ENCODE results near the gene ENTPD2.

DNA sequence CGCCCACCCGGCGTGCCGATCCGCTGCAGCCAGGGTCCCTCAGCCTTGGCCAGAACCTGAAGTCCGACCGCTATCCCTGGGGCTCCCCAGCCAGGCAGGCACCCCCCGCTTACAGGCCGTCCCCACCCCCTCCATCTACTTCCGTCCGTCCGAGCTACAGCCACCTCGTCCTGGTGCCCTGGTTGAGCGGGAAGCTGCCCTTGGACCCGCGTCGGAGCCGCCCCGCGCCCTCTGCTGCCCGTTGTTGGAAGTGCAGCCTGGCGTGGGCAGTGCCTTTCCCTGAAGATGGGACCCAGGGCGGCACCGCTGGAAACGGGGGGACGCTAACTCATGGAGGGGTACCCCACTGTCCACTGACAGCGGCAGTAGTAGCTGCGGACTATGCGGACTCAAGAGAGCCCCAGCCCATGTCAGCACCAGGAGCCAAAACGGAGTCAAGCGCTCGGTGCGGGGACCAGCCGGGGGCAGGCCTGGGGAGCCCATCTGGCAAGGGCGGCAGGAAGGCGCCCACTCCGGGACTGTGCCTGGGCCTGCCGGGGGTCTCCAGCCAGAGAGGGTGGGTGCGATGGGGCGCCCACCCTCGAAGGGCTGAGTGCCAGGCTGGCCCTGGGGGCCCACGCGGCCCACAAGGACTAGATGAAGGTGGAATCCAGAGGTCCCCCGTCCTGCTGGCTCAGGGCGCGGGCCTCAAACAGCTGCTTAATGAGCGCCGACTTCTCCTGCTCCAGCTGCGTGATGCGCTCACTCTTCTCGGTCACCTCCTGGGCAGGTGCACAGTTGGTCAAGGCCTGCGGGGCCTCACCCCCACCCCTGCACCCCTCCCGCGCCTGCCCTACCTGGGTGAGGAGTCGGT, 10.4 kb upstream of the ENTPD2 start:
- no peak for TF ChIP-seq POLR2A (IDR thresholded peaks at IDR 0.05)
- TF ChIP-seq, protein P1, sequence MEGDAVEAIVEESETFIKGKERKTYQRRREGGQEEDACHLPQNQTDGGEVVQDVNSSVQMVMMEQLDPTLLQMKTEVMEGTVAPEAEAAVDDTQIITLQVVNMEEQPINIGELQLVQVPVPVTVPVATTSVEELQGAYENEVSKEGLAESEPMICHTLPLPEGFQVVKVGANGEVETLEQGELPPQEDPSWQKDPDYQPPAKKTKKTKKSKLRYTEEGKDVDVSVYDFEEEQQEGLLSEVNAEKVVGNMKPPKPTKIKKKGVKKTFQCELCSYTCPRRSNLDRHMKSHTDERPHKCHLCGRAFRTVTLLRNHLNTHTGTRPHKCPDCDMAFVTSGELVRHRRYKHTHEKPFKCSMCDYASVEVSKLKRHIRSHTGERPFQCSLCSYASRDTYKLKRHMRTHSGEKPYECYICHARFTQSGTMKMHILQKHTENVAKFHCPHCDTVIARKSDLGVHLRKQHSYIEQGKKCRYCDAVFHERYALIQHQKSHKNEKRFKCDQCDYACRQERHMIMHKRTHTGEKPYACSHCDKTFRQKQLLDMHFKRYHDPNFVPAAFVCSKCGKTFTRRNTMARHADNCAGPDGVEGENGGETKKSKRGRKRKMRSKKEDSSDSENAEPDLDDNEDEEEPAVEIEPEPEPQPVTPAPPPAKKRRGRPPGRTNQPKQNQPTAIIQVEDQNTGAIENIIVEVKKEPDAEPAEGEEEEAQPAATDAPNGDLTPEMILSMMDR (IDR thresholded peaks at IDR 0.05), result peak; percentile 84 to 98 (median 94)

All from adrenal gland (tissue), 5 donors.